ENCODE results near the gene CERCAM.

The CERCAM gene

DNA sequence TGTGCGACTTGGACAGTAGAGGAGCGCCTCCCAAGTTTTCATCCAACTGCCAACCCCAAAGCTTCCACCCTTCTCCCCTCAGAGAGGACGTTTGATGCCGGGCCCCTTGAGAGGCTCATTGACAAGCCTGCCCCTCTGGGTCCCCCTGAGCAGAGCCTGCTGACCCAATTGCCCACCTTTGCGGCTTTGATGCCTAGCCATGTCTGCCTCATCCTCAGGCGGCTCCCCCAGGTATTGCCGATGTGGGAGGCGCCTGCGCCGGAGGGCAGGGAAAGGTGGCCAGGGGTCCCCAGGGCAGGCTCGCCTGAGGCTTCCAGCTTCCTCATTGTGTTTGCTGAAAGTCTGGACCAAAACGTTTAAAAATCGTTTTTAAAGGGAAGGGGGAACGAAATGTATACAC lies 36.5 kb downstream of the CERCAM start:
- no peak for DNase-seq

DNA sequence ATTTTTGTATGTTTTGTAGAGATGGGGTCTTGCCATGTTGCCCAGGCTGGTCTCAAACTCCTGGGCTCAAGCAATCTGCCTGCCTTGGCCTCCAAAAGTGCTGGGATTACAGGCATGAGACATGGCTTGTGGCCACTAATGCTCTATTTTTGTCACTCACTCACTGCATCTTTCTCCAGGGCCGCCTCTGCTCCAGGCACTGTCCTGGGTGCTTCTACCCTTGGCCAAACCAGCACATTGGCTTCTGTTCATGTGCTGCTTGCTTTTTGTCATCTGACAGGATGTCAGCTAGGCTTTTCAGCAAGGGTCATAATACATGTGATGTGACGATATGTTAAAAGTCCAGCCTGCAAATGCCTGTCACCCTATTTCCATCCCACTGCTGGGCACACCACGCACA lies 38.4 kb downstream of the CERCAM start:
- DNase-seq = no peak

DNA sequence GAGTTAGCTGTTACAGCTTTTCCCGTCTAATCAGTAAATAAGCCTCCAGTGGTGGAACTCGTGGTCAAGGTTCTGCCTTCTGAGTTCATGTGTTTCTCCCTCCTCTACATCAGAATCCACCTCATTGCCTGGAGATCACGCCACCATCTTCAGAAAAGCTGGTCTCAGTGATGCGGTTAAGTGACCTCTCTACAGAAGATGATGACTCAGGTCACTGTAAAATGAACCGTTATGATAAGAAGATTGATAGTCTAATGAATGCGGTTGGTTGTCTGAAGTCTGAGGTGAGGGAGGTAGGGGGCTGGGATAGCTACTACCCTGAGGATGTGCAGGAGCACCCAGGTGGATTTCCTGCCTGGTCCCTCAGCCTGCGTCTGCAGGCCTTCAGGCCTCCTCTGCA lies 48.4 kb downstream of the CERCAM start:
- DNase-seq = no peak

DNA sequence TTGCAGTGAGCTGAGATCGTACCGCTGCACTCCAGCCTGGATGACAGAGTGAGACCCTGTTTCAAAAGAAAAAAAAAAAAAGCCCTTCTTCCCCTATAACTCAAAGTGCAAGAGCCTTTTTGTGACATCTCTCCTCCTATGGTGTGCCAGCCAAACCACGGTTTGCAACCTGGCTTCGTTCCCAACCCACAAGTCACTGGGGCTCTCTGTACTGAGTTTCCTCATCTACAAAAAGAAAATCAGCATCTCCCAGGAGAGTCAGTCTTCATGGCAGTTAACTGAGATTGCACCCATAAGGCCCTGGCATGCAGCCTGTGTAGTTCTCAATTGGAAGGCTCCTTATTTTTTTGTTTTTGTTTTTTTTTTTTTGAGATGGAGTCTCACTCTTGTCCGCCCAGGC lies 49.9 kb downstream of the CERCAM start:
- DNase-seq = no peak

DNA sequence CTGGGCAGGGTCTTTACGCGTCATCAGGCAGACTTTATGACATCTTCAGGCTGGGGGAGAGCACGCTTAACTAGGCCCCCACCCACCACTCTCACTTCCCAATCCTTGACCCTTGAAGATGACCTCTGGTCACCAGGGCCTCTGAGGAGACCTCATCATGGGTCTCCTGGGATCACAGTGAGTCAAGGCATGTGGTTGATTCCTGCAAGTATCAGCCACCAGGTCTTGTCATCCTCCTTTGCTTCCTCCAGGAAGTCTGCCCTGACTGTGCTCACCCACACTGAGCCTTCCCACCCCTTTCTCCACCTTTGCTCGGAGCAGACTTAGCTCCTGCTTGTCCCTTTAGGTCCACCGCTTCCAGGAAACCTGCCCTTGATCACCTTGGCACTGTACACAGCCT lies 52.4 kb downstream of the CERCAM start:
- no peak for DNase-seq

- DNase-seq = no peak
Observed at GRCh38 chr9:128475867-128476266, 55.2 kb downstream of the CERCAM start.

- no peak for DNase-seq
Observed at GRCh38 chr9:128479262-128479661, 58.6 kb downstream of the CERCAM start.

GRCh38 chr9:128481561-128481960 lies 60.9 kb downstream of the CERCAM start:
- no peak for DNase-seq

GRCh38 chr9:128482186-128482585 lies 61.5 kb downstream of the CERCAM start:
- DNase-seq = no peak

DNA sequence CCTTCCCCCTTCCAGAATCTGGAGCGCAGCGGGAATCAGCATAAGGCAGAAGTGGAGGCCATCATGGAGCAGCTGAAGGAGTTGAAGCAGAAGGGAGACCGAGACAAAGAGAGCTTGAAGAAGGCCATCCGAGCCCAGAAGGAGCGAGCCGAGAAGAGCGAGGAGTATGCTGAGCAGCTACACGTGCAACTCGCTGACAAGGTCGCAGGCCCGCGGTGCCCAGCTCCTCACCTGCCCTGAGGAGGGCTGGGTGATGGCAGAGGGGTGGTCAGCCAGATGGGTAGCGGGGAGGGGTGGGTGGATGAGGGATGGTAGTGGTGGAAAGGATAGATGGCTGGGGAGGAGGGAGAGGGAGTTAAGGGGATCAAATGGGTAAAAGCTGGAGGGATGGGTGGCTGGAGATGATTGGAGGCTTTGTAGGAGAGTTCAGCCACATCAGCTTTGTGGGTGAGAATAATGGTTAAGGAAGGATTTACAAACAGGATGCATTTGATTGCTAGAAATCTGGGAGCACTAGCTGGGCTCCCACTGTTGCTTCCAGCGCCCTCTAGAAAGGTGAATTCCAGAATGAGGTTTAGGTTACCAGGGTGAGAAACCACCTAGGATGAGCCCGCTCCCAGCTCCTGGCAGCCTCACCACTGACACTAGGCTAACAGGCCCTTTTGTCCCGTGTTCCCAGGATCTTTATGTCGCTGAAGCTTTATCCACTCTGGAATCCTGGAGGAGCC lies 64.2 kb downstream of the CERCAM start:
- no peak for DNase-seq

- DNase-seq = no peak
Observed at GRCh38 chr9:128485414-128485855, 64.8 kb downstream of the CERCAM start.

DNA sequence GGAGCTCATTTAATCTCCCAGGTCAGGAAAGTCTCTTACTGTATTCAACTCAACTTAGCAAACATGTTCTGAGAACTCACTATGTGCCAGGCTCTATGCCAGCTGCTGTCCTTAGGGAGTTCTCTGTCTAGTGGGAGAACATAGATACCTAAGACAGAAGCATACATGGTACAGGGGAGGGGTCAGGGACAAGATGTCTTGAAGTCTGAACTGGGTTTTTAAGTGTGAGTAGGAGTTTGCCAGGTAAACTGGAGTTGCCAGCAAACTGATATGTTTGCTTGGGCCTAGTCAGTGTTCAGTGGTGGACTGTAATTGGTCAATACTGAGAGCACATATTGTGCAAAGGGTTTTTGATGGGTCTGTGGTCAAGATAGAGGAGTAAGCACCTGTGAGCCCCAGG lies 65.5 kb downstream of the CERCAM start:
- DNase-seq = no peak

Measured in hippocampal formation (tissue), 2 donors.